ENCODE measurements around the gene ZNF195.

- TF ChIP-seq CTCF (conservative IDR thresholded peaks at IDR 0.05 in 1 of 2, IDR thresholded peaks at IDR 0.05 in 1 of 2; ENCODE audit: extremely low read depth in 1 of 2, insufficient read depth in 1 of 2, low read depth in 1 of 2, low read length in 2 of 2) (no peak), EZH2 (IDR thresholded peaks at IDR 0.05; ENCODE audit: borderline replicate concordance, low read length) (no peak)
Observed at GRCh38 chr11:3344327-3345174, 34.4 kb downstream of the ZNF195 start.
